Heart left ventricle (tissue), 16 donors: Measurements from ENCODE around the gene GFRA4. TPM values are rescaled to one million over a fixed set of nuclear protein-coding genes. Genes with fewer than 3 reads are reported as not detected.

Experiments used
- ATAC-seq, 4 donors: fragments of 200-7000 bp; cut with Tn5 transposase; one replicate each; pipeline ENCODE4 v1.9.1; 2020 to 2022; ENCODE audit warnings: moderate library complexity in 4 of 4, mild to moderate bottlenecking in 3 of 4, moderate number of reproducible peaks in 1 of 4
- DNase-seq, 5 donors: peaks; one replicate each; pipeline ENCODE4 v3.0.0-alpha.2; 2020
- H3K27ac ChIP-seq, 12 donors: fragments of 200-600 bp; sonication (generic) in 4 of 12; one replicate each; pipeline versions ENCODE4 v1.5.0 to v1.8.0; 2016 to 2022; ENCODE audit warnings: mild to moderate bottlenecking in 2 of 12
- H3K27me3 ChIP-seq, 9 donors: fragments of 200-600 bp; sonication (generic) in 2 of 9; one replicate each; pipeline versions ENCODE4 v1.5.1 to v1.8.0; 2016 to 2022; ENCODE audit warnings: mild to moderate bottlenecking in 3 of 9
- H3K36me3 ChIP-seq, 9 donors: fragments of 200-600 bp; sonication (generic) in 2 of 9; one replicate each; pipeline versions ENCODE4 v1.5.0 to v1.8.0; 2018 to 2022; ENCODE audit warnings: mild to moderate bottlenecking in 2 of 9
- H3K4me1 ChIP-seq, 12 donors: fragments of 200-600 bp; sonication (generic) in 4 of 12; one replicate each; pipeline versions ENCODE4 v1.5.0 to v1.8.0; 2016 to 2022; ENCODE audit warnings: mild to moderate bottlenecking in 3 of 12
- H3K4me3 ChIP-seq, 12 donors: fragments of 200-600 bp; sonication (generic) in 4 of 12; one replicate each; pipeline versions ENCODE4 v1.5.0 to v1.8.0; 2017 to 2022; ENCODE audit warnings: mild to moderate bottlenecking in 9 of 12, moderate library complexity in 4 of 12
- H3K9me3 ChIP-seq, 12 donors: fragments of 200-600 bp; sonication (generic) in 4 of 12; one replicate each; pipeline versions ENCODE4 v1.5.0 to v1.8.0; 2016 to 2022; ENCODE audit warnings: mild to moderate bottlenecking in 1 of 12
- POLR2A ChIP-seq, 2 donors: fragments of 450-650 bp; IDR thresholded peaks; one replicate each; pipeline ENCODE4 v1.6.1; 2017; ENCODE audit warnings: antibody characterized with exemption in 2 of 2, mild to moderate bottlenecking in 2 of 2, moderate library complexity in 2 of 2
- WGBS, 4 donors: extraction: QIAGEN DNeasy Blood & Tissue Kit in 2 of 4; methylation state at CpG; one replicate each; pipeline versions ENCODE4 v1.1.5 to v1.1.7; 2013 to 2018; 5-methylcytosine and 5-hydroxymethylcytosine counted together
- intact Hi-C, 10 donors: fragments of 100-400 bp; cut with DNase I; formaldehyde crosslinking; loops; one replicate each; pipeline versions ENCODE4 v1.11.1 to v1.14.2; 2022
- polyA plus RNA-seq, 2 donors: library from polyadenylated mRNA; stranded (reverse); fragments of 200-250 nt; gene quantifications; one replicate each; pipeline ENCODE4 v1.2.3, GENCODE V29; 2013
- total RNA-seq, 9 donors: library from RNA; depleted of rRNA in 2 of 9; stranded (reverse); fragments of >200 nt in 2 of 9; fragmentation: NEBNext Ultra II Directional in 3 of 9; extraction: Animal tissue kit (Norgen Biotek cat#: 25700) in 3 of 9; gene quantifications; one replicate each; pipeline versions ENCODE4 v1.1.0 to v1.2.4, GENCODE V29; 2016 to 2023
- TF ChIP-seq, protein P1 (sequence below), 12 donors: fragments of 200-600 bp; sonication (generic) in 4 of 12; IDR thresholded peaks; one replicate each; pipeline versions ENCODE4 v1.5.0 to v1.8.0; 2018 to 2022; ENCODE audit warnings: antibody characterized with exemption in 12 of 12, mild to moderate bottlenecking in 5 of 12
- donor health status: ischemic (EF 13 %, LVEDD 7.1; RV severe dilation, severe dysfunction).
- donor health status: healthy with polysubstance abuse.
- donor health status: DM: no; HTN: yes; CAD: no.
- donor health status: DM: no; HTN: no; CAD: no.
- donor health status: ischemic (EF 25% LVEDD 6.9; RV normal size, moderate dysfunction).
- donor health status: ischemic (EF 25% LVEDD 5.7; RV mildly dilated, moderate dysfunction).
- donor health status: healthy.
- donor health status: DM: yes; HTN: yes; CAD: no.
- donor health status: ischemic (EF 35%, LVEDD 5.7; RV mildly dilated, moderate dysfunction).
- donor health status: nonischemic (EF 11% LVEDD 7.7; RV severe dilation, severe dysfunction).
- donor health status: DM: yes; HTN: yes; CAD: no.
- donor health status: PGD.
- donor health status: ischemic (EF 29% LVEDD 5.4; RV normal size, mild dysfunction).
- donor health status: nonischemic (EF 23%, LVEDD 6.1; RV moderate dilation, normal function).

GFRA4 gene
- total and polyA plus RNA-seq, 11 donors = not detected

DNA sequence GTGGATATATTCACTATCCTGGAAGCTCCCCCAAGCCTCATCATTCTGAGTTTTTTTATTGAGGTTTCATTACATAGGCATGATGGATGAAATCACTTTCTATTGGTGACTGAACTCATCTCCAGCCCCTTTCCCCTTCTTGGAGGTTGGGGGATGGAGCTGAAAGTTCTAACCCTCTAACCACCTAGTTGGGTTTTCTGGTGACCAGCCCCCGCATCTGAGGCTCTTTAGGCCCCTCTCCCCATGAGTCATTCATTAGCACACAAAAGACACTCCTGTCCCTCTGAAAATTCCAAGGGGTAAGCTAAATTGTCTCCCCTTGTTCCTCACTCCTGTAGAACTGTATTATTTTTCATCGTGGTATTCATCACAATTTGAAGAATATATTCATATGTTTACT, 33.3 kb downstream of the GFRA4 start:
- WGBS, 4 donors = 85 to 94% (median 89%) methylated on average over 2 of the region's 2 CpGs
- intact Hi-C loops = no loop called here
- H3K27ac ChIP-seq = peak overlapping the region in 2 of 12 donors; percentile 7 to 34

DNA sequence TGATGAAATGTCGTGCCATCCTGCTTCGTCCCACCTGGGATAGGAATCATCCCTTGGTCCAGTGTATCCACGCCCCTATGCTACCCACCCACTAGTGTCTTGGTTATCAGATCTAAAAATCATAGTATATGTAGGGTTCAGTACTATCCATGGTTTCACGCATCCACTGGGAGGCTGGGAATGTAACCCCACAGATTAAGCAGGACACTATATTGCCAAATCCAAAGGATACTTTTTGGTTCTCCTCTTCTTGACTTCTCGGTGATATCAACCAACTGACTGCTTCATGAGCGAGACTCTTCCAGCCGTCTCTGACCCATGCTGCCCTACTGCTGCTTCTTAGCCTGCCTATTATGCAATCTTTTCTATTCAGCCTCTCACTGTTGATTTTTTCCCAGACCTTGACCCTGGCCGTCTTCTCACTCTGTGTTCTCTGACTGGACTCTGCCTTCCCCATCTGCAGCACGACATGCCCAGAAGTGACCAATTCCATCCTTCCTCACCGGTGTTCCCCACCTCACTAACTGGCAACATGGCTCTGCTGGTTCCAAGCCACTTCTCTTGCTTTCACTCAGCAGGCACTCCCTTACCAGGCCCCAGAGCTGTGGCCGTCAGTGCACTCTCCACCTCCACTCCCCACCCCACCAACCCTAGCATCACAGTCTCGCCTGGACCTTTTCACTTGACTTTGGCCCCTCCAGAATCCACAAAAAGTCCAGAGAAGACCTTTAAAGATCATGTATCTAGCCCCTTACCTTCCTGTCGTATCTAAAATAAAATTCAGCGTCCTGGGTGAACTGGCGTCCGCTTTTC, 34.5 kb downstream of the GFRA4 start:
- H3K4me3 ChIP-seq = no peak overlapping the region
- H3K36me3 ChIP-seq = peaks cover 0 to 65% (median 44%) of the 10 kb centered on the region in 9 donors
- DNase-seq (no peak), ATAC-seq (no peak)
- no peaks in the 10 kb centered on the region for H3K27me3 ChIP-seq
- 88 to 94% (median 90%) methylated on average over 16 of the region's 16 CpGs for WGBS, 4 donors
- no peaks in the 10 kb centered on the region for H3K9me3 ChIP-seq
- H3K4me1 ChIP-seq = no peaks in the 10 kb centered on the region
- intact Hi-C loops = no loop called here
- H3K27ac ChIP-seq = no peak overlapping the region
- TF ChIP-seq, protein P1, sequence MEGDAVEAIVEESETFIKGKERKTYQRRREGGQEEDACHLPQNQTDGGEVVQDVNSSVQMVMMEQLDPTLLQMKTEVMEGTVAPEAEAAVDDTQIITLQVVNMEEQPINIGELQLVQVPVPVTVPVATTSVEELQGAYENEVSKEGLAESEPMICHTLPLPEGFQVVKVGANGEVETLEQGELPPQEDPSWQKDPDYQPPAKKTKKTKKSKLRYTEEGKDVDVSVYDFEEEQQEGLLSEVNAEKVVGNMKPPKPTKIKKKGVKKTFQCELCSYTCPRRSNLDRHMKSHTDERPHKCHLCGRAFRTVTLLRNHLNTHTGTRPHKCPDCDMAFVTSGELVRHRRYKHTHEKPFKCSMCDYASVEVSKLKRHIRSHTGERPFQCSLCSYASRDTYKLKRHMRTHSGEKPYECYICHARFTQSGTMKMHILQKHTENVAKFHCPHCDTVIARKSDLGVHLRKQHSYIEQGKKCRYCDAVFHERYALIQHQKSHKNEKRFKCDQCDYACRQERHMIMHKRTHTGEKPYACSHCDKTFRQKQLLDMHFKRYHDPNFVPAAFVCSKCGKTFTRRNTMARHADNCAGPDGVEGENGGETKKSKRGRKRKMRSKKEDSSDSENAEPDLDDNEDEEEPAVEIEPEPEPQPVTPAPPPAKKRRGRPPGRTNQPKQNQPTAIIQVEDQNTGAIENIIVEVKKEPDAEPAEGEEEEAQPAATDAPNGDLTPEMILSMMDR (IDR thresholded peaks at IDR 0.05) = no peak
- TF ChIP-seq POLR2A (IDR thresholded peaks at IDR 0.05) = no peak

More for the DNA sequence above, 33.3 kb downstream of the GFRA4 start:
- TF ChIP-seq POLR2A (IDR thresholded peaks at IDR 0.05) = no peak
- TF ChIP-seq, protein P1 (IDR thresholded peaks at IDR 0.05) = no peak
- DNase-seq (no peak), ATAC-seq (no peak)
- peaks cover 0 to 53% (median 42%) of the 10 kb centered on the region in 9 donors for H3K36me3 ChIP-seq
- H3K4me3 ChIP-seq = no peak overlapping the region
- no peaks in the 10 kb centered on the region for H3K9me3 ChIP-seq
- no peaks in the 10 kb centered on the region for H3K27me3 ChIP-seq
- no peaks in the 10 kb centered on the region for H3K4me1 ChIP-seq

DNA sequence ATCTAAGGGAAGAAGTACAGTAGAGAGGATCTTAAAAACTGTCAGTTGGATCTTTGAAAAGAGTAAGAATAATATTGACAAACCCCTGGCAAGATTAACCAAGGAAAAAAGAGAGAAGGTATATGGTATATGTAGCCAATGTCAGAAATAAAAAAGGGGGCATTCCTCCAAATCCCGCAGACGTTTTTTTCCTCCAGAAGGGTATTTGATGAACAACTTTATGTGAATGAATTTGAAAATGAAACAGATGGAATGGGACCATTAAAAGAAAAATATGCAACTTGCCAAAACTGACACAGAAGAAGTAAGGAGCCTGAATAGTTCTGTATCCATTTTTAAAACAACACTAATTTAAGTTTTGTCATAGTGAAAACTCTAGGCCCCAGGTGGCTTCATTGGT, 35.7 kb downstream of the GFRA4 start:
- Histone ChIP-seq H3K36me3 (peaks cover 0 to 66% (median 42%) of the 10 kb centered on the region in 9 donors), H3K4me1 (no peaks in the 10 kb centered on the region), H3K27ac (no peak overlapping the region), H3K27me3 (no peaks in the 10 kb centered on the region), H3K9me3 (no peaks in the 10 kb centered on the region), H3K4me3 (no peak overlapping the region)
- no peak for ATAC-seq
- intact Hi-C loops = no loop called here
- no peak for TF ChIP-seq POLR2A (IDR thresholded peaks at IDR 0.05)
- TF ChIP-seq, protein P1 (IDR thresholded peaks at IDR 0.05) = no peak
- DNase-seq = no peak
- whole genome bisulfite sequencing, 4 donors = 88 to 93% (median 92%) methylated on average over 2 of the region's 2 CpGs

DNA sequence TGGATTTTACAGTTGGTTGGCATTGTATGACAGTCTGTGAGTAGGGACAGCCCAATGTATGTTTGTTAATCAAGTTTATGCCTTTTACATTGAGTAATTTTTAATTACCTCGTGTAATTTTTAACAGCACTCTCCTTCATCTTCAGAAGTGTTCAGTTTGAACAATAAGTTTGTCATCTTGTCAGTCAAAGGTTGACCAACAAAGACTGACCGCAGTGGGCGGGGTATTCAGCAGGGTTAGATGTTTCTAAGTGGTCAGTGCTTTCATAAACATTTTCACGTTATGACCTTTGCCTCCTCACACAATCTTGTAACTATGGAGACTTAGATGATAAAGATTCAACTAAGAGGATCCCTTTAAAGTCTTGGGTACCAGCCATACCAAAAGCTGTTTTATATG, 40.8 kb downstream of the GFRA4 start:
- DNase-seq (no peak), ATAC-seq (no peak)
- peaks cover 0 to 49% (median 26%) of the 10 kb centered on the region in 9 donors for H3K36me3 ChIP-seq
- H3K4me3 ChIP-seq = no peak overlapping the region
- H3K27me3 ChIP-seq = no peaks in the 10 kb centered on the region
- TF ChIP-seq, protein P1 (IDR thresholded peaks at IDR 0.05) = no peak
- TF ChIP-seq POLR2A (IDR thresholded peaks at IDR 0.05) = no peak
- WGBS, 4 donors = 91 to 96% (median 94%) methylated on average over 4 of the region's 4 CpGs
- intact Hi-C loops = no loop called here
- no peaks in the 10 kb centered on the region for H3K4me1 ChIP-seq
- H3K9me3 ChIP-seq = no peaks in the 10 kb centered on the region
- no peak overlapping the region for H3K27ac ChIP-seq
